IPS DF 19.7 (cell line): Measurements from ENCODE around the gene SMAD9.
"Not testable (repeated sequence)": the region's sequence is repeated elsewhere in the genome, so short reads cannot be mapped to it uniquely, and the experiment has no call there.

Experiments
- DNase-seq: peaks from one replicate; pipeline ENCODE4 v3.0.0-alpha.2; 2013; ENCODE audit warnings: low read depth, low spot score

Gene SMAD9

GRCh38 chr13:36912369-36912768 lies 7.7 kb downstream of the SMAD9 start:
- DNase-seq = no peak

GRCh38 chr13:36910545-36910944 lies 9.5 kb downstream of the SMAD9 start:
- DNase-seq = no peak

- DNase-seq = no peak
Observed at GRCh38 chr13:36907821-36908220, 12.2 kb downstream of the SMAD9 start.

DNA sequence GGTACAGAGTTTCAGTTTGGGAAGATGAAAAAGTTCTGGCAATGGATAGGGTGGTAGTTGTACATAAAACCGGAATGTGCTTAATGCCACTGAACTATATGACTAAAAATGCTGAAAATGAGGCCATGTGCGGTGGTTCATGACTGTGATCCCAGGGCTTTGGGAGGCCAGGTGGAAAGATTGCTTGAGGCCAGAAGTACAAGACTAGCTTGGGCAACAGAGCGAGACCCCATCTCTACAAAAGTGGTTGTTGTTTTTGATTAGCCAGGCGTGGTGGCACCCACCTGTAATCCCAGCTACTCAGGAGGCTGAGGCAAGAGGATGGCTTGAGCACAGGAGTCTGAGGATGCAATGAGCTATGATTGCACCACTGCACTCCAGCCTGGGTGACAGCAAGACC lies 12.8 kb downstream of the SMAD9 start:
- DNase-seq = no peak

- no peak for DNase-seq
Observed at GRCh38 chr13:36905944-36906343, 14.1 kb downstream of the SMAD9 start.

GRCh38 chr13:36903925-36904595 lies 16.0 kb downstream of the SMAD9 start:
- no peak for DNase-seq

- no peak for DNase-seq
Observed at GRCh38 chr13:36897054-36897616, 22.9 kb downstream of the SMAD9 start.

- DNase-seq = no peak
Observed at GRCh38 chr13:36891752-36892151, 28.3 kb downstream of the SMAD9 start.

GRCh38 chr13:36888645-36889044 lies 31.4 kb downstream of the SMAD9 start:
- DNase-seq = no peak

DNA sequence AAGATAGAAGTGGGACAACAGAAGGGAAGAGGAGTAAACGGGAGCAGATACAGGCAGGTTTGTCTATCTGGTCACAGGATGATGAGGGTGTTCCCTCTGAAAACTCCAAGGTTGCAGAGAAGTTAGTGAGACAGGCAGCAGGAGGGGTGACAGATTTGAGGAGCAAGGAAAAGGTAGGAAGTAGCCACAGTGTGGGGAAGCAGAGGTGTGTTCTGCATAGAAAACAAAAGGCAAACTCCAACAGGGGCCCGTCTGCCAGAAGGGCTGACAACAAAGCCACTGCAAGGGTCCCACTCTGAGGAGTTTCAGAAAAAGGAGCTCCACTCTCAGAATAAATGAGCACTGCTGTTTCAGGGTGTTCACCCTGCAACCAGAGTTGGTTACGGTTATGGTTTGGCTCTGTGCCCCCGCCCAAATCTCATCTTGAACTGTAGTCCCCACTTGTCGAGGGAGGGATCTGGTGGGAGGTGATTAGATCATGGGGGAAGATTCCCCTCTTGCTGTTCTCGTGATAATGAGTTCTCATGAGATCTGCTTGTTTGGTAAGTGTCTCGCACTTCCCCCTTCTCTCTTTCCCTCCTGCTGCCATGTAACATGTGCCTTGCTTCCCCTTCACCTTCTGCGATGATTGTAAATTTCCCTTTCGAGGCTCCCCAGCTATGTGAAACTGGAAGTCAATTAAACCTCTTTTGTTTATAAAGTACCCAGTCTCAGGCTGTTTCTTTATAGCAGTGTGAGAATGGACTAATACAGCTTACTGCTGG lies 32.1 kb downstream of the SMAD9 start:
- peak; percentile 23 for DNase-seq

GRCh38 chr13:36885901-36886300 lies 34.1 kb downstream of the SMAD9 start:
- DNase-seq = no peak

DNA sequence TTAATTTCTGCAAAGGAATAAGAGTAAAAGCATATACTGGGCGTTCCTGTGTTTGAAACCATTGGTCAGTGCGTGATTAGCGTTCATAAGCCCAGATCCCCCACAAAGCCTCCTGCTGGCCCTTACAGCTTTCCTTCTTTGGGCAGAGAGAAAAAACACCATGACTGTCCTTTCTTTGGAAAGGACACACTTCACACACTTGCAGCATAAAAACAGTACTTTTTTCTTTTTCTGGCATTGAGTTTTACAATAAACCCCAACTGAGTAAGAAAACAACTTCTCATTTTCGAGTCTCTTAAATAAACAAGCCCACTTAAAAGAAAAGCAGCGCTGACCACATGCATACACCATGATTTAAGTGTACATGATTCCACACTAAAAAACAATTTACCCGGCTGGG lies 35.8 kb downstream of the SMAD9 start:
- DNase-seq = no peak

DNA sequence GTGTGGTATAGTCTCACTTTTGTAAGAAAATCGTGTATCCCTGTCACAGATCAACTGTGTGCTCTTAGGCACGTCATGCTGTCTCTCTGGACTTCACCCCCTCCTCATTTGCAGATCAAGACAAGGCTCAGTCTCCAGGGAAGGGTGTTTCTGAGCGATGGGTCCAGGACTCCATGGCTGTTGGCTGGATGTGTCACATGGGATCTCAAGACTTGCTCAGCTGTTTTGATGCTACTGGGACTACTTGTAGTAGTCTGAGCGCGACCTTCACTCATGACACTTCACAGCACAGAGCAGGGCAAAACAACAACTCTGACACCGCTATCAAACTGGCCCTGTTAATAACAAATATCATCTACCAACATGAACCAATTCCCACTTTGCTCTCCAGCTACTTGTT lies 36.2 kb downstream of the SMAD9 start:
- no peak for DNase-seq

- not testable (repeated sequence) for DNase-seq
Observed at GRCh38 chr13:36883392-36883791, 36.6 kb downstream of the SMAD9 start.

DNA sequence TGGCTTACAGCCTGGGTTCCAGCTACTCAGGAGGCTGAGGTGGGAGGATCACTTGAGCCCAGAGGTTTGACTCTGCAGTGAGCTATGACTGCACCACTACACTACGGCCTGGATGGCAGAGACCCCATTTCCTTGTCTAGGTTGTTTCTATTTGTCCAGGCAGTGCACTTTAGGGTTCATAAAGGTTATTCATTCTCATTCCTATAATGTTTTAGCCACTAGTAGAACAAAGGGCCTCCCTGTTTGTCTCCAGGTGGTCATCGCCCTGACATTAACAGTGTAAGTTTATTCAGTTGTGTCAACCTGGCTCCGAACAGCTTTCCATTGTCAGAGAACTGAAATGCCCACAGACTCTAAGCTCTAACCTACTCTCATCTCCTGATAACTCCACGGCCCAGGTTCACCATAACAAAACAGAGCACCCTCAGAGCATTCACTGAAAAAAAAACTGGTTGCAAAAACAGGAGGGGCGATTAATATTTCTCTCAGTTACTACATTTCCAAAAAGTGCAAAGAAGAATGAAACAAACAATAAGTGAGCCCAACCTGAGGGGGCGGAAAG lies 37.1 kb downstream of the SMAD9 start:
- DNase-seq = no peak

- DNase-seq = no peak
Observed at GRCh38 chr13:36880961-36881360, 39.1 kb downstream of the SMAD9 start.

DNA sequence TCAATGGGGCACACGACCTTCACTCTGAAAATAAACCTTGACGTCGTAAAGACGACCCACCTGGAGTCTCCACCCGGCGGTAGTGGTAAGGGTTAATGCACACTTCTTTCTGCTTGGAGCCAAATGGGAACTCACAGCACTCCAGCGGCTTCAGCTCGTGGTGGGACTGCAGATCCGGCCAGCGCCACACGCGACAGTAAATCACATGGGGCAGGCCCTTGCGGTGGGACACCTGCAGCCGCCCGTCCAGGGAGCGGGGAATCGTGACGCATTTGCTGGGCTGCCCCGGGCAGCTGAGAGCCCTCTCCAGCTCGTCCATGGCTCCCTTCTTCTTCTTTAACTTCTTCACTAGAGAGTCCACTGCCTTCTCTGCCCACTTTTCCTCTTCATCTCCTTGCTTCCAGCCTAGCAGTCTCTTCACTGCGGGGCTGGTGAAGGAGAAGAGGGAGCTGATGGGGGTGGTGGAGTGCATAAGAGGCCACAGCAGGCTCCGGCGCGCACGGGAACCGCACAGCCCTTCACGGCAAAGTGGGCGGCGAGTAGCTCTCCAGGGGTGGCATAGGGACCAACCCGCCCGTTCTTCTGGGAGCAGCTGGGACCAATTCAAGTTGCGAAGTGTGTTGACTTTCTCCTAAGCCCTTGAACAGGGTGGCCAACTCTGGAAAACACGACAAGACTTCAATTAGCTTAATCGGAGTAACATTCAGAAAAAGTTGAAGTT lies 40.7 kb downstream of the SMAD9 start:
- DNase-seq = no peak

DNA sequence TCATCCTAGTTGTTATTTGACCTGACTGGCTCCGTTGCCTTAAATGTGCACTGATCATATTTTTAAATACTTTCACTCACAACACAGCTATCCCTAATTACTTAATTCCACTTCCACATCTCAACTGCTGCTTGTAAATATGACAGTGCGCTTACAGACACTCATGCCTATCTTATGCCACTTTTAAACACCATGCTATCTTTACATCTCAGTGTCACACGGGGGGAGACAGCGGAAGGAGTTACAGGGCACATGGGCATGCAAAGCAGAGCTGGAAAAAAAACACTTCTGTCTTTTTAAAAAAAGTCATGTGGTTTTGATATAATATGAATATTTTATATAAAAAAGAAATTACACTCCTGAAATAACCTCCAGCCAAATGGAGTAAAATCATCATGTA lies 44.1 kb downstream of the SMAD9 start:
- no peak for DNase-seq

GRCh38 chr13:36875431-36875830 lies 44.6 kb downstream of the SMAD9 start:
- DNase-seq = no peak

- no peak for DNase-seq
Observed at GRCh38 chr13:36872621-36873020, 47.4 kb downstream of the SMAD9 start.

DNA sequence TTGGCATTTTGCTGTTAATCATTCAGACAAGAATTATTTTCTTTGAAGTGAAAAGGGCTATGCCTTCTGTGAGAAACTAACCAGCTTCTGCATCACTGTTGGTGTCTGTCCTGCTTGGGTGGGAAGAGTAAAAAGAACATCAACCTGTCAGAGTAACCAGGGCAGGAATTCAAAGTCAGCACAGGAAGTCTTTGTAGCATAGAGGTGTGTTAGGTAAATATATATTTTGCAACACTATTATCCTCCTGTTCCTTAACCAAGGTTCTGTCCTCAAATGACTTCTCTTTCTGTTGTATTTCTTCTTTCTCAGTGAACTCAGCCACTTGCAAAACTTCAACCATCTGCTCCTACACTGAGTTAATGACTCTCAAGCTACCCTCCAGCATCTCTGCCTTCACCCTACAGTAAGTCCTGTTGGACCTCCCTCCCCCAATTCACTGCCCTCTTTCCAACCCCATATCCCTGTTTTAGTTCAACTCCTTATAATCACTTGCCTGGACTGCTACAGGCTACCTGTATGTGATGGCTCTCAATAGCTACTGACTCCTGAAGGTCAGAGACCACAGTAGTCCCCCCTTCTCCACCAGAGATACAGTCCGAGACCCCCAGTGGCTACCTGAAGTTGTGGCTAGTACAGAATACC lies 49.9 kb downstream of the SMAD9 start:
- DNase-seq = no peak

DNA sequence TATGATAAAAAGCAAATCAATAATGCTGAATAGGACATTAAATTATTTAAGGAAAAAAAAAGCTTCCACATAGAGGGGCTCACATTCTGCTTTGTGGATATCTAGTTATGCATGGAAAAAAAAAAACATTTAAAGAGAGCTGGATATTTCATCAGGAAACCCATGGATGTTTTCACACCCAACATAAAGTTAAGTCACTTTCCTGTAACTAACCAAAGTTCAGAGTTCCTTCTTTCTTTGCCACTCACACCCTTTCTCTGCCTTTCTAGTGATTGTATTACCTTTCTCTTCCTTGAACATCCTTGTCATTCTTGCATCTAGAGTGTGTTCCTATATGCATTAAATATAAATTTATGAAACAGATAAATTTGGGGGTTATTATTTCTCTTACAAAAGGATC lies 53.8 kb downstream of the SMAD9 start:
- DNase-seq = no peak
